Stimulated activated memory B cell treated with anti-CD40 and anti-IgM and Interleukin-4, amounts not matched to agents 10 μg/mL and 1 μg/mL and 100 μg/mL, for 72 hours (primary cell): ENCODE data around the gene TULP4.
A peak's percentile ranks its signal among the peaks of the same experiment; 100 is the strongest.

Experiments
- ATAC-seq: fragments of 150-1000 bp; cut with Tn5 transposase; 2 replicates; pipeline ENCODE4 v1.10.0; 2021
- H3K27ac Mint-ChIP-seq: one replicate; pipeline ENCODE4 v1.8.0; 2022; ENCODE audit warnings: mild to moderate bottlenecking, mixed read lengths
- H3K27me3 Mint-ChIP-seq: one replicate; pipeline ENCODE4 v1.8.0; 2022; ENCODE audit warnings: mixed read lengths
- H3K36me3 Mint-ChIP-seq: one replicate; pipeline ENCODE4 v1.8.0; 2022; ENCODE audit warnings: mixed read lengths
- H3K4me1 Mint-ChIP-seq: one replicate; pipeline ENCODE4 v1.8.0; 2022; ENCODE audit warnings: mixed read lengths
- H3K4me3 Mint-ChIP-seq: one replicate; pipeline ENCODE4 v1.8.0; 2022; ENCODE audit warnings: mild to moderate bottlenecking, moderate library complexity, mixed read lengths
- H3K9me3 Mint-ChIP-seq: one replicate; pipeline ENCODE4 v1.8.0; 2022; ENCODE audit warnings: mixed read lengths

The TULP4 gene, protein sequence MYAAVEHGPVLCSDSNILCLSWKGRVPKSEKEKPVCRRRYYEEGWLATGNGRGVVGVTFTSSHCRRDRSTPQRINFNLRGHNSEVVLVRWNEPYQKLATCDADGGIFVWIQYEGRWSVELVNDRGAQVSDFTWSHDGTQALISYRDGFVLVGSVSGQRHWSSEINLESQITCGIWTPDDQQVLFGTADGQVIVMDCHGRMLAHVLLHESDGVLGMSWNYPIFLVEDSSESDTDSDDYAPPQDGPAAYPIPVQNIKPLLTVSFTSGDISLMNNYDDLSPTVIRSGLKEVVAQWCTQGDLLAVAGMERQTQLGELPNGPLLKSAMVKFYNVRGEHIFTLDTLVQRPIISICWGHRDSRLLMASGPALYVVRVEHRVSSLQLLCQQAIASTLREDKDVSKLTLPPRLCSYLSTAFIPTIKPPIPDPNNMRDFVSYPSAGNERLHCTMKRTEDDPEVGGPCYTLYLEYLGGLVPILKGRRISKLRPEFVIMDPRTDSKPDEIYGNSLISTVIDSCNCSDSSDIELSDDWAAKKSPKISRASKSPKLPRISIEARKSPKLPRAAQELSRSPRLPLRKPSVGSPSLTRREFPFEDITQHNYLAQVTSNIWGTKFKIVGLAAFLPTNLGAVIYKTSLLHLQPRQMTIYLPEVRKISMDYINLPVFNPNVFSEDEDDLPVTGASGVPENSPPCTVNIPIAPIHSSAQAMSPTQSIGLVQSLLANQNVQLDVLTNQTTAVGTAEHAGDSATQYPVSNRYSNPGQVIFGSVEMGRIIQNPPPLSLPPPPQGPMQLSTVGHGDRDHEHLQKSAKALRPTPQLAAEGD (N-terminal part only)

DNA sequence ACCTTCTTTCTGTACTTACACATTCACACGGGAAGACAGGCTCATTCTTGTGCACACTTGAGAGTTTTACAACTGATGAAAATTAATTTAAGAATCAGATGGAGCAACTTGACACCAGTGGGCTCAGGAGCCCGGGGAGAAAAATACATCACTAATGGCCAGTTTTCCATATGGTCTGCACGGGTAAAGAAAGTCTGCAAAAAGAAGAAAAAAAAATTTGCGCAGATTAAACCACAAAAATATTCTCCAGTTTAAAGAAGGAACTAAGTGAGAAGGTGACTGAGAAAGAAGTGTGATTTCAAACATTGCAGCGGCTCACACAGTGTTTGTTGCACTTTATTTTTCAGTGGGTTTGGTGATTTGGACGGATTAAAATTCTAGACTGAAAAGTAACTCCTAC, at the start of gene TULP4:
Gene TULP4 (plus strand): TSS at position 301 of the 400 bp plus-strand sequence. CDS start 1,552 bp downstream, outside the sequence.
- no peak for ATAC-seq
- Mint-ChIP-seq H3K36me3 (peaks cover 61% of the 10 kb centered on the region), H3K4me3 (no peak within 1 kb of the TSS), H3K4me1 (peaks cover 44% of the 10 kb centered on the region), H3K27ac (peak within 1 kb of the TSS; percentile 37), H3K27me3 (no peaks in the 10 kb centered on the region), H3K9me3 (peaks cover 3% of the 10 kb centered on the region)

DNA sequence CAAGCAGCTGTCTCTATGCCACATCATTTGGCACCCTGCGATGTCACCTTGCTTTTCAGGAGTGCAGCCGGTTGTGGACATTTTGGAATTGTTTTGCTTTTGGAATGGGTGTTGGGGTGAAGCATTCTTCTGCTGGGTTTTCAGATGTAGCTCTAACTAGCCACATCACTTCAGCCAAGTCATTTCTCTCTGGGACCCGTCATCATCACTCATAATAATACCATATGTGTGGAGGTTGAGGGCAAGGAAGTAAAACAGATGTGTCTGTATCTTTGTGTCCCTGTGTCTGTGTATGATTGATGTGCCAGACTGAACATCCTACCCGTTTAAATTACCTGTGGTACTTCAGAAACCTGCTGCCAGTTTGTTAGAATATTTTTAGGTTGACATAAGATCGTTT, 49.5 kb upstream of the TULP4 start:
- ATAC-seq, result no peak
- H3K27me3 Mint-ChIP-seq, result no peaks in the 10 kb centered on the region
- H3K36me3 Mint-ChIP-seq, result peaks cover 39% of the 10 kb centered on the region
- peaks cover 30% of the 10 kb centered on the region for H3K4me1 Mint-ChIP-seq
- no peak overlapping the region for H3K27ac Mint-ChIP-seq
- no peak overlapping the region for H3K4me3 Mint-ChIP-seq
- no peaks in the 10 kb centered on the region for H3K9me3 Mint-ChIP-seq

DNA sequence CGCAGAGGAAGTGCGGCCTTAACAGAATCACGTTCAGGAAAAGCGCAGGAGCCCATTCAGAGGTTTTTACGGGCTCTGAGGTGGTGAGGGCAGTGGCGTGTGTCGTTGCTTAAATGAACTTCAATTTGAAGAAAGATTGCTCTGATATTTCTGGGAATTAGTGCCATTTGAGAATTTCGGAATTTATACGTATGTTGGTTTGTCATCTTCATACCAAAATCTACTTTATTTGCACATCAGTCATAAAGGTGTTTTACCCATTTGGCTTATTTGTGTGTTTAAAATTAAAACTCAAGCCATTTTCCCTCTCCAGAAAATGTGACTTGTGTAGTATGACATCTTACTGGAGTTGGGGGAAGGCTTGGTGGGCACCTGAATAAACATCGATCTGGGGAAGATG, 48.1 kb upstream of the TULP4 start:
- H3K36me3 Mint-ChIP-seq, result peaks cover 35% of the 10 kb centered on the region
- no peaks in the 10 kb centered on the region for H3K27me3 Mint-ChIP-seq
- ATAC-seq, result no peak
- H3K4me1 Mint-ChIP-seq, result peaks cover 22% of the 10 kb centered on the region
- no peak overlapping the region for H3K27ac Mint-ChIP-seq
- H3K4me3 Mint-ChIP-seq, result no peak overlapping the region
- no peaks in the 10 kb centered on the region for H3K9me3 Mint-ChIP-seq

DNA sequence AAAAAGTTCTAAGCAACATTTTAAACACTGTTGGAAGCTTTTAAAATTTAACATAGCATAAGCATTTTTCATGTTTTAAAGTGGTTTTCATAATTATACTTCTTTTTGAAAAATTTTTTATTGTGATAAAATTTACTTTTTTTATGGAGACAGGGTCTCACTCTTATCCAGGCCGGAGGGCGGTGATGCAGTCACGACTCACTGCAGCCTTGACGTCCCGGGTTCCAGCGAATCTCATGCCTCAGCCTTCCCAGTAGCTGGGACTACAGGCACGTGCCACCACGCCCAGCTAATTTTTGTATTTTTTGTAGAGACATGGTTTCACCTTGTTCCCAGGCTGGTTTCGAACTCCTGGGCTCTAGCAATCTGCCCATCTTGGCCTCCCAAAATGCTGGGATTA, 46.1 kb upstream of the TULP4 start:
- Mint-ChIP-seq H3K36me3 (peaks cover 29% of the 10 kb centered on the region), H3K27ac (no peak overlapping the region), H3K4me3 (no peak overlapping the region), H3K9me3 (no peaks in the 10 kb centered on the region), H3K27me3 (no peaks in the 10 kb centered on the region), H3K4me1 (peaks cover 22% of the 10 kb centered on the region)
- no peak for ATAC-seq

DNA sequence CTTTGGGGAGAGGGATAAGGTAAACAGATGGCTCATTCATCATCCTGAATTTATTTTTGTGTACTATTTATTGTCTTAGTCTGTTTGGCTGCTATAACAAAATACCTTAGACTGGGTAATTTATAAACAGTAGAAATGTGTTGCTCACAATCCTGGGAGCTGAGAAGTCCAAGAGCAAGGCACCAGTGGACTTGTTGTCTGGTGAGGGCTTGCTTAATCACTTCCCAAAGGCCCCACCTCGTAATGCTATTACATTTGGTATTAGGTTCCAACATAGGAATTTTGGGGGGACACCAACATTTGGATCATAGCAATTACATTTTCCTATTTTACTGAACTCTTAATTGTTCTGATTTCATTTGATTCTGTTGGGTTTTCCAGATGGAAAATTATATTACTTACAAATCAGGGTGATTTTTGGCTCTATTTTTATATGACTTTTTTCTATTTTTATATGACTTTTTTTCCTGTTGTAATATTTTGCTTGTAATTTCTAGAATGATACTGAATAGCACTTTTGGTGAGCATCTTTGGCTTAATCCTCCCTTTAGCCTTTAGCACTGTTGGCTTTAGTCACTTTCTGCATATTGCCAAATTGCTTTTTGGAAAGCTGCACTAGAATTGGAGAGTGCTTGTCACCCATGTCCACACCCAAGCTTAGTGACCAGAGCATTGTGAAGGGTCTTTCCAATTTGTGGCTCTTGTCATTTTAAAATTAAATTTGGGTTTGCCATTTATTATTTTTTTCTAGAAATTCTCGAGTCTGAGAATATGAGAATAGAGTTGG, 43.7 kb upstream of the TULP4 start:
- Mint-ChIP-seq H3K27me3 (no peaks in the 10 kb centered on the region), H3K4me1 (peaks cover 26% of the 10 kb centered on the region), H3K9me3 (no peaks in the 10 kb centered on the region), H3K27ac (no peak overlapping the region), H3K4me3 (no peak overlapping the region), H3K36me3 (peaks cover 29% of the 10 kb centered on the region)
- ATAC-seq, result no peak

DNA sequence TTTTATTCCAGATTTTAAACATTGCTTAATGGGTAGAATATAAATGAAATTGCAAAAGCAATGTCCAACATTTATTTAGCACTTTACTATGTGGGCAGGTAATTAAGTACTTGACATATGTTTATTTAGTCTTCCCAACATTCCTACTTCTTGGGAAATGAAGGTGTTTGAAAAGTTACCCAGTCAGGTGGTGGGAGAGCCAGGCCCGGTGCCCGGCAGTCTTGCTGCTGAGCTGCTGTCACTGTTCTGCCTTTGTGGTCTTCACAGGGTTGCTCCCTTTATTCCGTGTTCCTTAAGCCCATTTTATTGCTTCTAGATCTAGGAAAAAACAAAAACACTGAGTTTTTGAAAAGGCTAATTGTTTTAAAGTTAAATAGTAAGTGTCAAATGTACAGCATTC, 42.6 kb upstream of the TULP4 start:
- Mint-ChIP-seq H3K27me3 (no peaks in the 10 kb centered on the region), H3K4me3 (no peak overlapping the region), H3K36me3 (peaks cover 31% of the 10 kb centered on the region), H3K27ac (no peak overlapping the region), H3K4me1 (peaks cover 30% of the 10 kb centered on the region), H3K9me3 (no peaks in the 10 kb centered on the region)
- ATAC-seq, result no peak

DNA sequence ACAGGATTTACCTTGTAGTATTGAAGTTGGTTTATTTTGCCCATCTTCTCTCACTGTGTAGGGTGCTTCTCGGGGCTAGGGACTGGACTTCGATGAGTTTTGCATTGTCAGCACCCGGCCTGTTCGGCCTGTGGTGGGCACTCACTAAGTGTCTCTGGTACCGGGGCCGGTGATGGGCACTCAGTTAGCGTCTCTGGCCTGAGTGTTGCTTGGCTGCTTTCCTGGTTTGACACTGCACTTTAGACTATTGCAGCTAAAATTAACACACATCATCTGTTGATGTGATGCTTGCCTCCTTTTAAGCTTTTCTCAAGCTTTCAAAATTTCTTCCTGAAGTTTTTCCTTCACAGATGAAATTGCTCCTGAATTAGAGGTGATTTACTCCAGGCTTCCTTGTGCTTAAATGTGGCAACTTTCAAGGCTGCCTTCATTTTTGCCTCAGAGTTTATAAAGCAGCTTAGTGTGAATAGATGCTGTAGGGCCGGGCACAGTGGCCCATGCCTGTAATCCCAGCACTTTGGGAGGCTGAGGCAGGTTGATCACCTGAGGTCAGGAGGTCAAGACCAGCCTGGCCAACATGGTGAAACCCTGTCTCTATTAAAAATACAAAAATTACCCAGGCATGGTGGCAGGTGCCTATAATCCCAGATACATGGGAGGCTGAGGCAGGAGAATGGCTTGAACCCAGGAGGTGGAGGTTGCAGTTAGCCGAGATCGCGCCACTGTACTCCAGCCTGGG, 41.7 kb upstream of the TULP4 start:
- peaks cover 39% of the 10 kb centered on the region for H3K36me3 Mint-ChIP-seq
- H3K27me3 Mint-ChIP-seq, result no peaks in the 10 kb centered on the region
- no peaks in the 10 kb centered on the region for H3K9me3 Mint-ChIP-seq
- no peak for ATAC-seq
- H3K4me1 Mint-ChIP-seq, result peaks cover 36% of the 10 kb centered on the region
- no peak overlapping the region for H3K27ac Mint-ChIP-seq
- no peak overlapping the region for H3K4me3 Mint-ChIP-seq

DNA sequence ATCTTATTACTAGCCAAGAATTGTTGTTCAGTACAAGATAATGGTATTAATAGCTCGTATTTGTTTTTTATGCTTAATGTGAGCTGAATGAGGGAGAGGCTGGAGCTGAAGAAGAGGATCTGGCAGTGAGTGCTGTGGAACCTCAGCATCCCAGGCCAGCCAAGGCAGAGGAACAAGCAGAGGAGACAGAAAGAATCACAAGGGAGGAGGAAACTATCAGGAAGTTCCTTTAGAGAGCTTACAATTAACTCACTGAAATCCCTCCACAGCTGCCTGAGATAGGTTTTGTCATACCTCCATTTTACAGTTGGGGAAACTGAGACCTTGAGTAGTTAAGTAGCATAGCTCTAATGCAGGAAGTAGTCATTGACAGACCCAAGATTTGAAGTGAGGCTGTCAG, 39.9 kb upstream of the TULP4 start:
- H3K27ac Mint-ChIP-seq, result no peak overlapping the region
- H3K27me3 Mint-ChIP-seq, result no peaks in the 10 kb centered on the region
- no peak overlapping the region for H3K4me3 Mint-ChIP-seq
- H3K36me3 Mint-ChIP-seq, result peaks cover 39% of the 10 kb centered on the region
- peaks cover 36% of the 10 kb centered on the region for H3K4me1 Mint-ChIP-seq
- no peaks in the 10 kb centered on the region for H3K9me3 Mint-ChIP-seq
- ATAC-seq, result no peak

DNA sequence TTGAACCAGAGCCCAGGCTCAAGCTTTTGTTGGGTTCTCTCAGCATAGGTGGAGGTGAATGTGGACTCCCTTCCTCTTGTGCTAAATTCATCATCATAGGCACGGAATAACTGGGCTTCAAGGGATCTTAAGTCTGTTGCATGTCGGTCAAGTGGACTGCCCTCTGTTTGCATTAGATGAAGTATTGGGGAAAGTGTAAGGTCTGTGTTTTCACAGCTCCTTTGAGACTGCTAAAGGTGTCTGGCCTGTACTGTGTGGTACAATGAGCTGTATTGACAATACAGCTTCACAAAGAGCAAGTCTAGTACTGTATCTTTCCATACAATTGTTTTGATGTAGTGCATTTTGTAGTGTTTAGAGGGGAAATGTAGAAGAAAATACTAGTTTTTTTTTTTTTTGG, 34.3 kb upstream of the TULP4 start:
- H3K27me3 Mint-ChIP-seq, result no peaks in the 10 kb centered on the region
- ATAC-seq, result no peak
- no peak overlapping the region for H3K4me3 Mint-ChIP-seq
- no peaks in the 10 kb centered on the region for H3K9me3 Mint-ChIP-seq
- H3K27ac Mint-ChIP-seq, result no peak overlapping the region
- H3K36me3 Mint-ChIP-seq, result peaks cover 21% of the 10 kb centered on the region
- H3K4me1 Mint-ChIP-seq, result peaks cover 23% of the 10 kb centered on the region

DNA sequence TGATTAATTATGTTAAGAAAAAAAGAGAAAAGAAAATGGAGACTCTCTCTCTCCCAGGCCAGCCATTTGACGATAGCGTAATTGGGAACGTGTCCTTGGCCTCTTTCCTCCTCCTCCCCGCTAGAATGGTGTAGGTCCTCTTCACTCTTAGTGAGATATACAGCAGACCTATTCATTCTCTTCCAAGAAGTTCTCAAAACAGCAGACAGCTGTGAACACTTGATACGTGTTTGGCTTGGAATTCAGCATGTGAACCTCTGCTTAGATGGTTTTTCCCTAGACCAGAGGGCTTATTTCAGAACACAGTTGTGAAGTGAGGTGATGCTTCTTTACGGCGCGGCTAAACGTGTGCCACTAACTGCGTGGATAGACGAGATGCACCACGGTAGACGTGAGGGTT, 32.6 kb upstream of the TULP4 start:
- Mint-ChIP-seq H3K9me3 (no peaks in the 10 kb centered on the region), H3K27ac (no peak overlapping the region), H3K4me3 (no peak overlapping the region), H3K27me3 (no peaks in the 10 kb centered on the region), H3K36me3 (peaks cover 9% of the 10 kb centered on the region), H3K4me1 (peaks cover 26% of the 10 kb centered on the region)
- no peak for ATAC-seq

DNA sequence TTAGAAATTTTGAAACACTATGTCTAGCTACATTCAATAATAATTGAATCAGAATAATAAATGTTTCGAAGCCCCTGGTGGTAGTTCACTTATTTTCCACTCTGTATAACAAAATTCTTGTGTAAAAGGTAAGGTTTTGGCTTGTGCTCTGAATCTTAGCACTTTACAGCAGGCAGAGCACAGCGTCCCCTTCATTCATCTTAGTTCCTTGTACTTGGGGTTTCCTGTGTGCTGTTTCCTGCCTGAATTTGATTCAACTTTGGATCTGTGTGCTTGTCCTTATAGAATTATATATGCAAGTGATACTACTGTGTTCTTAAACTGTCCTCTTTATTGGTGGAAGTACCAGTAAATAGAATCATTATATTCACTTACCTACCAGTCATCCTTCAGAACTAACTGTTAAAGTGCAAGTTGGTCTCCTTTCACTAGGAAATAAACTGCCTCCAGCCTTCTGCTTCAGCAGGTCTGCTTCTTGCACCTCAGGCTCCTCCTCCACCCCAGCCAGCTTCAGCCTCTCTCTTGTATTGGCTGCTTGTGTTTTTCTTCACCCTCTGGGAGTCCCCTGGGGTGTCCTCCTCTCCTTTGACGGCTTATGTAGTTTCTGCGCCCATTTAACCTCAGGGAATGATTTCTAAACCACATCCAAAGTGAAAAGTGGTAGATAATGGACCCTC, 28.8 kb upstream of the TULP4 start:
- Mint-ChIP-seq H3K27ac (peak overlapping the region; percentile 46), H3K36me3 (peaks cover 9% of the 10 kb centered on the region), H3K4me3 (no peak overlapping the region), H3K27me3 (no peaks in the 10 kb centered on the region), H3K4me1 (peaks cover 22% of the 10 kb centered on the region), H3K9me3 (no peaks in the 10 kb centered on the region)
- peak; percentile 54 for ATAC-seq

DNA sequence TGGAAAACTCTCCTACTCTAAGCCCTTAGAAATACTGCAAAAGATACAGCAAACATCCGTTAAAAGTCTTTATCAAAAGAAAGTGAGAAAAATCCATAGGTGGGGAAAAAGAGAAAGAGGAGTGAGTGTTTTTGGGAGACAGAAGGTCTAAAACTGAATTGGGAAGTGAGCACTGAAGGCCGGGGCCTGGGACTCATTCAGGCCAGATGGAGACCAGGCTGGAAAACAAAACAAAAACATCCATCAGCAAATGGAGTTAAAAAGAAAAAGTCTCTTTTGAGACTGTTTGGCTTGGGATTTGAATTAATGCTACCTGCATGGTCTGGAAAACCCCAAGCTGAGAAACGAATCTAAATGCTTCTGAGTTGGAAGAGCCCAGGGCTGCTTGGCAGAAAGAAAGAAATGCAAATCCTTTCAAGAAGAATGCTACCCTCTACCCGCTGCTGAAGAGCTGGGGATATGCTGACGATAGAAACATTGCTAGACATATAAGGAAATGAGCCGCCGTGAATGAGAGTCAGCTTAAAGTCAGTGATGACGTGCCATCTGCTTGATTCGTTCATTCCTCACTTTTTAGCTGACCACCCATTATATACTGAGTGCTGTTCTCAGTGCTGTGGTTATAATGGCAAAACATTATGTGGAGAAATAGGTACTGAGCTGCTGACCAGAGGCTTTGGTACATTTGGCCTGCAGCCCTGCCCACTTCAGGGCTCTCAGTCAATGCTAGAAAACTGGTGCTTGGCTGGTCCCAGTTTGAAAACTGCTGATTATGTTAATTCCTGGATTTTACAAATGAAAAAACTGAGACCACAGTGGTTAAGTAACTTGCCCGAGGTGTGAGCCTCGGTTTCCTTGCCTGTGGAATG, 28.0 kb upstream of the TULP4 start:
- Mint-ChIP-seq H3K27ac (peak overlapping the region; percentile 56), H3K27me3 (no peaks in the 10 kb centered on the region), H3K4me1 (peaks cover 26% of the 10 kb centered on the region), H3K36me3 (peaks cover 9% of the 10 kb centered on the region), H3K9me3 (no peaks in the 10 kb centered on the region), H3K4me3 (no peak overlapping the region)
- peak; percentile 41 for ATAC-seq

DNA sequence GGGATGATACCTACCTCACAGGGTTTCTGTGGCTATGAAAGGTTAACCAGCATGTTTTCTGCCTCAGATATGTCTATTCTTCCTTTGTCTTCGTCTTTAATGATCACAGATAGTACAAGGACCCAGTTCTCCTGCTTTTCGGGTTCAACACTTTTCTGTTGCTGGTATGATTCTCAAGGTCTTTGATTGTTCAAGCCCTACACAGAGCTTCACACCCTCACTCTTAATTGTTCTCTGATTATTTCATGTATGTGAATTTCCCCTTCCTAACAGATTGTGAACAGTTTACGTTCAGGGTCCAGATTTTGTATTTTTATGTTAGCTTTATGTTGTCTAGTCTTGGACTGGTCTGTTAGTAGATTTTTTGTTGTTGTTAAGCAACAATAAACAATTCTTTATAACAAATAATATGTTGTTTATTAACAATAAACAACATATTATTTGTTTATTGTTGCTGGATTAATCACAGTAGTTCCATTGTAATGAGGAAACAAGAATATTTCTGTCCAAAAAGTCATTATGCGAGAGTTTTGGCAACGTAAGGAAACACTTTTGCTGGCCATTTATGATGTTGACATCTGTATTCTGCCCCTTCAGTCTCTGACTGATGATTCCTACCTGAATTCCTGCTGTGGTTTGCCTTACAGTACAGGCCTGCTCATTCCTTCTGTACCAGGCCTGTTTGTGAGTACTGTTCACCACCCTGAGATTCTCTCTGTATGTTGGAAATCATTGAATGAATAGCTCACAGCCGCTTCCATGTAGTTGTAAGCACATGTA, 27.2 kb upstream of the TULP4 start:
- no peak for ATAC-seq
- peaks cover 9% of the 10 kb centered on the region for H3K36me3 Mint-ChIP-seq
- peaks cover 34% of the 10 kb centered on the region for H3K4me1 Mint-ChIP-seq
- H3K27me3 Mint-ChIP-seq, result no peaks in the 10 kb centered on the region
- peak overlapping the region; percentile 56 for H3K27ac Mint-ChIP-seq
- no peaks in the 10 kb centered on the region for H3K9me3 Mint-ChIP-seq
- H3K4me3 Mint-ChIP-seq, result no peak overlapping the region
